Stimulated activated CD8-positive, alpha-beta memory T cell treated with anti-CD3 and anti-CD28 coated beads, Interleukin-7, amount 100 ng/mL, for 48 hours (primary cell): ENCODE measurements around the gene ARHGAP33.

Source experiments
- DNase-seq, 2 donors: peaks; one replicate each; pipeline ENCODE4 v3.0.0-alpha.2; 2020; ENCODE audit warnings: low read depth in 1 of 2; ENCODE audit errors: extremely low read depth in 1 of 2

Gene ARHGAP33

GRCh38 chr19:35740108-35740422 lies 35.3 kb upstream of the ARHGAP33 start:
- DNase-seq: peak in 1 of 2 donors; percentile 41

- DNase-seq: peak; percentile 95 to 98
Measured at GRCh38 chr19:35740423-35741202, 34.8 kb upstream of the ARHGAP33 start.

GRCh38 chr19:35741203-35741515 lies 34.2 kb upstream of the ARHGAP33 start:
- no peak for DNase-seq

- peak; percentile 57 to 77 for DNase-seq
Measured at GRCh38 chr19:35742121-35742724, 33.1 kb upstream of the ARHGAP33 start, which contains the start of gene IGFLR1. TSS of gene IGFLR1 (minus strand) at chr19:35742452. CDS start at chr19:35741180, 1,272 bp downstream.

GRCh38 chr19:35743640-35744429 lies 31.5 kb upstream of the ARHGAP33 start:
- DNase-seq: no peak

GRCh38 chr19:35744430-35745327 lies 30.7 kb upstream of the ARHGAP33 start:
- DNase-seq: peak; percentile 80 to 92

- DNase-seq: peak; percentile 91 to 95
Measured at GRCh38 chr19:35745328-35746086, 29.9 kb upstream of the ARHGAP33 start, which contains the start of the genes PSENEN and U2AF1L4. TSS of gene PSENEN (plus strand) at chr19:35745651. CDS start at chr19:35745931, 280 bp downstream. TSS of gene U2AF1L4 (minus strand) at chr19:35745418. CDS start at chr19:35745391, 27 bp downstream.

GRCh38 chr19:35746087-35746462 lies 29.3 kb upstream of the ARHGAP33 start:
- no peak for DNase-seq

GRCh38 chr19:35746531-35746930 lies 28.8 kb upstream of the ARHGAP33 start:
- DNase-seq: no peak

- DNase-seq: peak; percentile 96 to 98
Measured at GRCh38 chr19:35748106-35749020, 27.0 kb upstream of the ARHGAP33 start, which contains the start of gene LIN37. TSS of gene LIN37 (plus strand) at chr19:35748576. CDS start at chr19:35748725, 149 bp downstream.

- no peak for DNase-seq
Measured at GRCh38 chr19:35750167-35750566, 25.2 kb upstream of the ARHGAP33 start.

- DNase-seq: no peak
Measured at GRCh38 chr19:35751839-35752745, 23.3 kb upstream of the ARHGAP33 start.

GRCh38 chr19:35752746-35753350 lies 22.5 kb upstream of the ARHGAP33 start:
- DNase-seq: no peak

GRCh38 chr19:35753634-35754369 lies 21.6 kb upstream of the ARHGAP33 start:
- DNase-seq: no peak

GRCh38 chr19:35754370-35755130 lies 20.8 kb upstream of the ARHGAP33 start:
- no peak for DNase-seq

GRCh38 chr19:35755131-35755549 lies 20.2 kb upstream of the ARHGAP33 start:
- DNase-seq: no peak
